WERI-Rb-1 (cell line): ENCODE results near the gene TRIM65.

Source experiments
- DNase-seq: peaks from one replicate; pipeline ENCODE4 v3.0.0-alpha.2; 2020
- H3K27ac ChIP-seq: fragments of 250-450 bp; sonication (Bioruptor Pico); 2 replicates; pipeline ENCODE4 v1.5.1; 2020; ENCODE audit warnings: mild to moderate bottlenecking, moderate library complexity
- H3K27me3 ChIP-seq: fragments of 250-450 bp; sonication (Bioruptor Pico); 2 replicates; pipeline ENCODE4 v1.5.1; 2021; ENCODE audit warnings: mild to moderate bottlenecking, low read depth, moderate library complexity; ENCODE audit not compliant: insufficient read depth, severe bottlenecking
- H3K36me3 ChIP-seq: fragments of 250-450 bp; sonication (Bioruptor Pico); 2 replicates; pipeline ENCODE4 v1.5.1; 2020; ENCODE audit warnings: mild to moderate bottlenecking, moderate library complexity
- H3K4me3 ChIP-seq: 2 replicates; pipeline ENCODE4 v1.5.1; 2011; ENCODE audit warnings: low read depth, mild to moderate bottlenecking, control low read depth, low read length
- H3K9me3 ChIP-seq: fragments of 250-450 bp; sonication (Bioruptor Pico); 2 replicates; pipeline ENCODE4 v1.5.1; 2021; ENCODE audit warnings: mild to moderate bottlenecking, moderate library complexity; ENCODE audit not compliant: severe bottlenecking
- TF ChIP-seq, protein P1 (sequence below): IDR thresholded peaks from 2 replicates; pipeline ENCODE4 v1.5.1; 2011; ENCODE audit warnings: low read depth, mild to moderate bottlenecking, control low read depth, inconsistent platforms, low read length

Gene TRIM65

DNA sequence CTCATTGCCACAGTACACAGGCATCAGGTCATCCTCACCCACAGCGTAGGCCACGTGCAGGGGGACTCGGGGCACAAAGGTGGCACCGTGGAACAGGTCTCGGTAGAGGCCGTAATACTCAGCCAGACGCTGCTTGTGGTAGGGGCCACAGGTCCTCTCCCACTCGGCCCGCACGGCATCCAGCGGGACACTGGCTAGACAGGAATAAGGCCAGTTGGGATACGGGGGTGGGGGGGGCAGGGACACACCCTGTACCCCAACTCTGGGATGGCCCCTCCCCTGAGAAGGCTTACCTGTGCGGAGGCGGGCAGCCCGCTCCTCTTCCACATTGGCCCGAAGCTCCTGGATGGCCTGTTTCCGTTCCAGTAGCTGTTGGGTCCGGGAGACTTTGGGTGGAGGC lies 5.0 kb upstream of the TRIM65 start:
- Histone ChIP-seq H3K27me3 (no peaks in the 10 kb centered on the region), H3K4me3 (no peak overlapping the region), H3K9me3 (no peaks in the 10 kb centered on the region), H3K27ac (no peak overlapping the region), H3K36me3 (peaks cover 59% of the 10 kb centered on the region)
- TF ChIP-seq, protein P1, sequence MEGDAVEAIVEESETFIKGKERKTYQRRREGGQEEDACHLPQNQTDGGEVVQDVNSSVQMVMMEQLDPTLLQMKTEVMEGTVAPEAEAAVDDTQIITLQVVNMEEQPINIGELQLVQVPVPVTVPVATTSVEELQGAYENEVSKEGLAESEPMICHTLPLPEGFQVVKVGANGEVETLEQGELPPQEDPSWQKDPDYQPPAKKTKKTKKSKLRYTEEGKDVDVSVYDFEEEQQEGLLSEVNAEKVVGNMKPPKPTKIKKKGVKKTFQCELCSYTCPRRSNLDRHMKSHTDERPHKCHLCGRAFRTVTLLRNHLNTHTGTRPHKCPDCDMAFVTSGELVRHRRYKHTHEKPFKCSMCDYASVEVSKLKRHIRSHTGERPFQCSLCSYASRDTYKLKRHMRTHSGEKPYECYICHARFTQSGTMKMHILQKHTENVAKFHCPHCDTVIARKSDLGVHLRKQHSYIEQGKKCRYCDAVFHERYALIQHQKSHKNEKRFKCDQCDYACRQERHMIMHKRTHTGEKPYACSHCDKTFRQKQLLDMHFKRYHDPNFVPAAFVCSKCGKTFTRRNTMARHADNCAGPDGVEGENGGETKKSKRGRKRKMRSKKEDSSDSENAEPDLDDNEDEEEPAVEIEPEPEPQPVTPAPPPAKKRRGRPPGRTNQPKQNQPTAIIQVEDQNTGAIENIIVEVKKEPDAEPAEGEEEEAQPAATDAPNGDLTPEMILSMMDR, result no peak
- DNase-seq, result no peak

DNA sequence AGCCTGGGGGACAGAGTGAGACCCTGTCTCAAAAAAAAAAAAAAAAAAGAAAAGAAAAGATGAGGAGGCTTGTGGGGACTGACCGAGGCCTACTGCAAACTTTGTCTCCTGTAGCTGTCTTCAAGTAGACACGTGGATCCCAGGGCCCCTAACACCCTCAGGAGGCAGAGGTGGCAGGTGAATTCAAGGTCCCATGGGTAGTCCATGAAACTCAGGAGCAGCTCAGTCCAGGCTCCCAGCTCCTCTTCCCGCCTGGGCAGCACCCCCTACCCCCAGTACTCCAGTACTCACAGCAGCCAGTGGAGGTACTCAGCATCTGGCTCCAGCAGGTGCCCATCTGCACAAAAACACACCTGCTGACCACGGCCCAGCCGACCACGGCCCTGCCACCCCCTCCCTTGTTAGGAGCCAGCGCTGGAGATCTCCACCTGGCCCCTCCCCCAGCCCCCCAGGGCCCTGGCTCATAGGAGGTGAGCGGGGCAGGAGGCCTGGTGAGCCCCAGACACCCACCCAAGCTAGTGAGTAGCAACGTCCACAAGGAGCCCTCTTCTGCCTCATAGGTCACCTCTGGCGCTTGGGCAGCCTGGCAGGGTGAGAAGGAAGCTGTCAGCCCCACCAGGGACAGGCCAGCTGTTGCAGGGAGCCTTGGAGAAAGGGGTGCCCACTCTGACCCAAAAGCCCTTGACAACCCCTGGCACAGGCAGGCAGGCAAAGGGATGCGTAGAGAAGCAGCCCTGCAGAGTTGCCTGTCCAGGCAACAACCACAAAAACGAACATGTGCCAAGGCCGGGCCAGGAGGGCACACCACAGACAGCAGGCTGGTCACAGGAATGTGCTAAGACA lies 4.2 kb upstream of the TRIM65 start:
- Histone ChIP-seq H3K36me3 (peaks cover 59% of the 10 kb centered on the region), H3K9me3 (no peaks in the 10 kb centered on the region), H3K27ac (no peak overlapping the region), H3K4me3 (no peak overlapping the region), H3K27me3 (no peaks in the 10 kb centered on the region)
- DNase-seq, result no peak
- TF ChIP-seq, protein P1, result no peak

DNA sequence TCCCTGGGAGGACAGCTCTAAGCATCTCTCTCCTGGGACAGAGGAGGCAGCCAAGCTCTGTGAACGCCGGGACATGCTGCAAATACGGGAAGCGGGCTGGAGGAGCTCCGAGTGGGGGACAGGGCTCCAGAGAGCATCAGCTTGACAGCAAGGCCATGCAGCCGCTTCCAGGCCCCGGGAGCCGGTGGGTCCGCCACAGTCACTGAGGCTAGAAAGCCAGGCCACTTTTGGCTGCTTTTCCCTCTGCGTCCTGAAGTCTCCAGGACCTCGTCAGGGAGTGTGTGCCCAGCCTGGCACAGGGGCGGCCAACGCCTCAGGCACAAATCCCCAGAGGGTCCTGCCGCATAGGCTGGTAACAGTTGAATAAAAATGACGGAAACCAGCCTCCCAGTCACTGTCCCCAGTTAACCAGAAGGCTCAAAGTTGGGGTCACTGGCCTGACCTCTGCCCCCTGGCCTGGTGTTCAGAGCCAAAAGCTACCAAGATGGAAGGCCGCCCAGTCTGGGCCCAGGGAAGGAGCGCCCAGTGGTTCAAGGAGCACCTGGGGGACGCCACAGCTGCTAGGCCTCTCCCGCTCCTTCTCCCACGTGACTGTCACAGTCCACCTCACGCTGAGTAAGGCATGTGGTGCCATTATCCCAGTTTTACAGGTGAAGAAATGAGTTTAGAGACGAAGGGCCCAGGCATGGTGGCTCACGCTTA lies 3.2 kb upstream of the TRIM65 start:
- Histone ChIP-seq H3K4me3 (no peak overlapping the region), H3K9me3 (no peaks in the 10 kb centered on the region), H3K27ac (no peak overlapping the region), H3K36me3 (peaks cover 59% of the 10 kb centered on the region), H3K27me3 (no peaks in the 10 kb centered on the region)
- no peak for DNase-seq
- TF ChIP-seq, protein P1, result no peak

DNA sequence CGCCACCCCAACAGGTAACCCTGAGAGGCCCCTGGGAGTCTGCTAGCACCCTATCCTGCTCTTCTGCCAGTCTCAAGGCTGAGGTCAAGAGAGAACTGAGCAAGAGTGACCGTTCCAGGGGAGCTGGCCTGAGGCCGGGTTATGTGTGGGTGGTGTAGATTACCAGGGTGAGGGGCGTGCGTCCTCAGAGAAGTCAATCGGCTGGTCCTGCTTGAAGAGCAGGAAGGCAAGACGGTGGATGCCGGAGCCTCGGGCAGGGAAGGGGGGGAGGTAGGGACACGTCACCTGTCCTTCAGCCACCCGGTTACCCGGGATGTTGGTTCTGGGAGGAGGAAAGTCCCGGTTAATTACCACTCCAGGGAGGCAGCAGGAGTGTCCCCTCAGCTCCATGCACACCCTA lies 2.6 kb upstream of the TRIM65 start:
- H3K36me3 ChIP-seq, result peaks cover 59% of the 10 kb centered on the region
- no peak for DNase-seq
- no peaks in the 10 kb centered on the region for H3K9me3 ChIP-seq
- no peak overlapping the region for H3K4me3 ChIP-seq
- TF ChIP-seq, protein P1, result no peak
- no peak overlapping the region for H3K27ac ChIP-seq
- no peaks in the 10 kb centered on the region for H3K27me3 ChIP-seq

DNA sequence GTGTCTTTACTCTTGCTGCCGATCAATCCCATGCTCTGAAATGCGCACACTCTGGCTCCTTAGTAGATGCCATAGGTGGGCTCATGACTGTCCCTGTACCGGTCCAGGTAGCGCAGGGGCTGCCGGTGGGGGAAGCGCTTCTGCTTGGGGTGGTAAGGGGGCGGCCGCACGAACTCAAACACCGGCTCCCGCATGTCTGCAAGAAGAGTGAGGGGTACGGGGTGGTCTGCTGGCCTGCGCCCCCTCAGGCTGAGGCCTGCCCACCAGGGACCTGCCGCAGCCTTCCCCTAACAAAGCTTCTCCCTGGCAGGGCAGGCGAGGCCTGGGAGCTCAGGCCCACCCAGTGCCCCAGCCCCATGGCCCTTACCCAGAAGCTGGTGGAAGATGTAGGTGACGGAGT lies 2.0 kb upstream of the TRIM65 start:
- Histone ChIP-seq H3K4me3 (no peak overlapping the region), H3K9me3 (no peaks in the 10 kb centered on the region), H3K36me3 (peaks cover 59% of the 10 kb centered on the region), H3K27me3 (no peaks in the 10 kb centered on the region), H3K27ac (no peak overlapping the region)
- no peak for DNase-seq
- TF ChIP-seq, protein P1, result no peak
